ENCODE data around the gene CPPED1.

CPPED1 gene

DNA sequence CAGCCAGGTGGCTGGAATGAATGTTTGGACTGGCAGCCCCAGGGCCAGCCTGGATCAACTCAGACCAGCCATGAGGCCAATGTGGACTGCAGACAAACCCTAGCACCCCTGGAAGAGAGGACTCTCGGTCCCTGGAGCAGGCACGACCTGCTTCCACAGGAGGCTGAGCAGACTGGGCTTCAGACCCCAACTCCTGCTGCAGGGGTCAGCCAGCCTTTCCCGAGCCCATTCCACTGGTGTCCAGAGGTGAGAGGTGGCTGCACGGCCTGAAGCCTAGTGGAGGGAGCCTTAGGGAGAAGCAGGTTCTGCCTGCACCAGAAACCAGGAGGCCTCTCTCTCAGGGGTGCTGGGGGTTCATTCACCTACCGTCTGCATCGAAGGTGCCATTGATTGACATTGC is 97.1 kb downstream of the CPPED1 start:
- peak in 4 of 42 donors; percentile 10 to 35 (median 23) for DNase-seq
- intact Hi-C loops (cut with DNase I) = no loop called here

DNA sequence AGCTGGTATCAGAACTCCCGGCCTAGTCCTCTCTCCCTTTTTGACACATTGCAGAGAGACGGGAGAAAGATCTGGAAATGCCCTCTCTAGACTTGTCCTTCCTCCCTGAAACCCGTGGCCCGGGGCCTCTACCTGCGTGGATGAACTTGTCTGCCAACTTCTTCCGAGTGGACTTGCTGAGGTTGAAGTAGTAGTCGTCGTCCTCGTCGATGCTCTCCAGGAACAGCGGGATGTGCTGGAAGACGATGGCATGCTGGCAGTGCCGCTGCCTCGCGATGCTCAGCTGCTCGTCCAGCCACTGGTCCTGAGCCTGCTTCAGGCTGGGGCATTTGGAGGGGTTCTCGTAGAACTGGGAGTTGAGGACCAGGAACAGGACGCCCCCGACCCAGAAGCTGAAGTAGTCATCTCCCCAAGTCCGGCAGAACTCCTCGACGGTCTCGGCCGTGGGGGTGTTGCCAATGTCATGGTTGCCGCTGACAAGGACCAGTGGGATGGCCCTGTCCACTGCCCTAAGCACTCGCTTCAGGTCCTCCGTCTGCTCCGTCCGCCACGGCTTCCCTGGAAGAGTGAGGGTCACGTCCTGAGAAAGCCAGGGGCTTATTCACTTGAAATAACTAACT is 99.1 kb downstream of the CPPED1 start:
- DNase-seq = peak in 3 of 42 donors; percentile 16 to 33 (median 19)
- intact Hi-C loops (cut with DNase I) = no loop called here

DNA sequence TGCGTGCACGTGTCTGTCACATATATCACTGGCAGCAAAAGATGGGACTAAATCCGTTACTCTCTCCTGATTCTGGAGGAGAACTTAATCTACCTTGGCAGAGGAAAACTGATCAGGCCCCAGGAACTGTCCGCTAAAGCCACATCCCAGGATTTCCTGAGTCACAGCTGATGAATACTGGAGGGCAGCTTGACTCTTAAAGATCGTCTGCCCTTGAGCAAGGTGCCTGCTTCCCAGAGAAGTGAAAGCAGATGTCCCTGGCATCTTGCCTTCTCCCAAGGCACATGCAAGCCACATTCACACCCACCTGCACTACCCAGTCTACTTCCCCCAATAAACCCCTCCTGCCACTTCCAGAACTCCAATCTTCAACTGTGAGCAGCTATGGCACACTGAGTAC is 99.8 kb downstream of the CPPED1 start:
- DNase-seq = peak in 2 of 42 donors; percentile 9 to 17
- intact Hi-C loops (cut with DNase I) = no loop called here

DNA sequence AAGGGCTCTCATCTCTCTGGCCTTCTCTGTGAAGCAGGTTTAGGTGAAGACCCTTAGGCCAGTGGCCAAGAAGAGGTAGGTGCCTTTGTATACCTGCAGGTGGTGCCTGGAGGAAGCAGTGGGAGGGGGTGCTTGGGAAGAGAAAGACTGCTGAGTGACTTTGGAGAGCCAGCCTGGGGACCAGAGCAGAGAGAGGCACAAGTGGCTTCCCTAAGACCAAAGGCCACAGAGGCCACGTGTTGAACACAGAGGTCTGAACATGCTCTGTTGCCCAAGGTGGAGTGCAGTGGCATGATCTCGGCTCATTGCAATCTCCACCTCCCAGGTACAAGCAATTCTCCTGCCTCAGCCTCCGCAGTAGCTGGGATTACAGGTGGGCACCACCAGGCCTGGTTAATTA is 103.5 kb downstream of the CPPED1 start:
- peak in 1 of 42 donors; percentile 28 for DNase-seq
- intact Hi-C loops (cut with DNase I) = no loop called here

DNA sequence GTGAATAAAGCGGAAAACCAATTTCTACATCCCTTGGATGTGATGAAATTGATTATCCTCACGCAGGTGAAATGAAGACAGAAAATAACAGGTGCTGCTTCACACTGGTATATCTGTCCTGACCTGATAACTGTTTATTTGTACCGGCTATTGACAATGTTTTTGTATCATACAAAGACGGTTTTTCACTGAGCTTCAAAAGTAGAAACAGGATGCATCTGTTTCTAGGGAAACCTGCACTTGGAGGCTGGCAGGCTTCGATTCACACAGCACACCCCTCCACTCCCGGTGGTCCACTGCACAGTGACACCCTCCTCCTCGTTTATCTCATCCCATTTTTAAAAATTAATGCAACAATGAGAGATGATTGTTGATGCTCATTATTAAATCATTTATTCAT is 104.5 kb downstream of the CPPED1 start:
- no peak for DNase-seq
- intact Hi-C loops (cut with DNase I) = no loop called here

DNA sequence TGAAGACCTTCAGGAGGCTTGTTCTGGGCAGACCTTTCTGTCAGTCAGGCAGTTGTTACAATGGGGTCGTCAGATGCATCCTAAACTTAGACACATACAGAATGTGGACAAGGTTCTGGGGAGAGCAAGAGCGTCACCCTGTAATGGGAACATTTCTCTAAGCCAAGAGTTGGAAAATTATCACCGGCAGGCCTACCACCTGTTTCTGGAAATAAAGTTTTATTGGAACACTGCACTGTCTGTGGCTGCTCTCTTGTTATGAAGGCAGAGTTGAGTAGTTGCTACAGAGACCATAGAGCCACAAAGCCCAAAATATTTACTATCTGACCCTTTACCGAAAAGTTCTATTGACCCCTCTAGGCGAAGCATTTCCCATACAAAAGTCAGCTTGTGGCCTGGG is 106.2 kb downstream of the CPPED1 start:
- intact Hi-C loops (cut with DNase I) = no loop called here
- DNase-seq = peak in 1 of 42 donors; percentile 3

DNA sequence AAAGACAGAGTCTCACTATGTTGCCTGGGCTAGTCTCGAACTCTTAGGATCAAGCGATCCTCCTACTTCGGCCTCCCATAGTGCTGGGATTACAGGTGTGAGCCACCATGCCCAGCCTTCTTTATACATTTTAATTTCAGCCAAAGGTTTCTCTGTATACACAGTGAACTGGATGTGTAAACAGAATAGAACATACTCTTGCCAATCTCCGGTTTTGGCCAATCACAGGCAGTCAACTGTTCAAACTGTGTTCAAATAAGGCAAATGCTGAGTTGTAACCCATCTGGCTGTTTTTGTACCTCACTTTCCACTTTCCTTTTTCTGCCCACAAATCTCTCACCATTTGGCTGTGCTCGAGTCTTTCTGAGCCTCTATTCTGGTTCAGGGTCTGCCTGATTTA is 108.2 kb downstream of the CPPED1 start:
- DNase-seq = no peak
- intact Hi-C loops (cut with DNase I) = no loop called here

DNA sequence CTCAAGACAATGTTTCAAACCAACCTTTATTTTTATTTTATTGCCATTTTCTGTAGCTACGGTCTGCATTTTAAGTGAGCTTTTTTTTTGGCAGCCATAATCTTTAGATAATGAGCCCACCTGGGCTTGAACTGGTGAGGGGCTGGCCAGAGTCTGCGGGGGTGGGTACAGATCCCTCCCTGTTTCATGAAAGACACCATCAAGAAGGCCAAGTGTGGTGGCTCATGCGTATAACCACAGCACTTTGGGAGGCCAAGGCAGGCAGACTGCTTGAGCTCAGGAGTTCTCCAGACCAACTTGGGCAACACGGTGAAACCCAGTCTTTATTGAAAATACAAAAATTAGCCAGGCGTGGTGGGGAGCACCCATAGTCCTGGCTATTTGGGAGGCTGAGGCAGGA is 113.7 kb downstream of the CPPED1 start:
- intact Hi-C loops (cut with DNase I) = no loop called here
- no peak for DNase-seq

DNA sequence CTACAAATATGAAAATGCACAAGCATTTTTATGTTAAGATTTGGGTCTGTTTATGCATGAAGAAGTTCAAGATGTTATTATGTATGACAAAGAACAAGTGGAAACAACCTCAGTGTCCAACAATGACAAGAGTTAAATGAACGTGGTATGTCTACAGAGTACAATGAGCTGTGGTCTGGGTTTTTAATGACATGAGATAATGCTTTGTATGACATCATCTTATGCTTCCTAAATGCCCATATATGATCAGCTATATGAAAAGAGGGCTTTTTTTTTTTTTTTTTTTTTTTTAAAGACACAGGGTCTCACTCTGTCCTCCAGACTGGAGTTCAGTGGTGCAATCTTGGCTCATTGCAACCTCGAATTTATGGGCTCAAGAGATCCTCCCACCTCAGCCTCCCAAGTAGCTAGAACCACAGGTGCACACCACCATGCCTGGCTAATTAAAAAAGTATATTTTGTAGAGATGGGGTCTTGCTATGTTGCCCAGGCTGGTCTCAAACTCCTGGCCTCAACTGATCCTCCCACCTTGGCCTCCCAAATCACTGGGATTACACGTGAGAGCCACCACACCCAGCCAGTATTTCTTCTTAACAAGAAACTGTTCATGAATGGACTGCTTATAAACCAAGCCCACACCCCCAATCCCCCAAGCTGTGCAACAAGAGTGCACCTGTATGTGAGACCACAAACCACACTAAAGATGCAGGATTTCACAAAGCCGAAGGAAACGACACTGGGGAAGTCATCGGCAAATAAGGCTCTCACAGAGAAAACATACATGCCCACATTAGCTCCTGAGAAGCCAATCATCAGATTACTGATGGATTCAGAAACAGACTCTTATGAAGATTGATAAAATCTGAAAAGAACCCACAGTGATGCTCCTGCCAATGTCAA is 114.5 kb downstream of the CPPED1 start:
- DNase-seq = no peak
- intact Hi-C loops (cut with DNase I) = no loop called here

DNA sequence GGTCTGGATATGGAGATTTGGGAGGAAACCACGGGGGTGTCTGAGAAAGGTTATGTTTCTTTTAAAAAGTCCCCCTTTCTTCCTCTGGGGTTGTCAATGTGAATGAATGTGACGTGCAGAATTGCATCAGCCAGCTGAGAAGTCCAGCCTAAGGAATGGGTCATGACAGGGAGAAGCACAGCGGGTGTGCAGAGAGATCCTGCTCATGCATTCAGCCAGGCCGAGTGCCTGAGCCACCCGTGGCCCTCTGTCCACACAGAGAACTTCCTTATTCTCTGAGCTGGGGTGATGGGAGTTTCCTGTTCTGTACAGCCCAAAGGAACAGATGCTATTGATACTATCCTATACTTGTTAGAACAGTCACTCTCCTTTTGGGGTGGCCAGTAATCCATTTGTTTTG is 117.9 kb downstream of the CPPED1 start:
- intact Hi-C loops (cut with DNase I) = no loop called here
- DNase-seq = peak in 30 of 42 donors; percentile 14 to 68 (median 42)

DNA sequence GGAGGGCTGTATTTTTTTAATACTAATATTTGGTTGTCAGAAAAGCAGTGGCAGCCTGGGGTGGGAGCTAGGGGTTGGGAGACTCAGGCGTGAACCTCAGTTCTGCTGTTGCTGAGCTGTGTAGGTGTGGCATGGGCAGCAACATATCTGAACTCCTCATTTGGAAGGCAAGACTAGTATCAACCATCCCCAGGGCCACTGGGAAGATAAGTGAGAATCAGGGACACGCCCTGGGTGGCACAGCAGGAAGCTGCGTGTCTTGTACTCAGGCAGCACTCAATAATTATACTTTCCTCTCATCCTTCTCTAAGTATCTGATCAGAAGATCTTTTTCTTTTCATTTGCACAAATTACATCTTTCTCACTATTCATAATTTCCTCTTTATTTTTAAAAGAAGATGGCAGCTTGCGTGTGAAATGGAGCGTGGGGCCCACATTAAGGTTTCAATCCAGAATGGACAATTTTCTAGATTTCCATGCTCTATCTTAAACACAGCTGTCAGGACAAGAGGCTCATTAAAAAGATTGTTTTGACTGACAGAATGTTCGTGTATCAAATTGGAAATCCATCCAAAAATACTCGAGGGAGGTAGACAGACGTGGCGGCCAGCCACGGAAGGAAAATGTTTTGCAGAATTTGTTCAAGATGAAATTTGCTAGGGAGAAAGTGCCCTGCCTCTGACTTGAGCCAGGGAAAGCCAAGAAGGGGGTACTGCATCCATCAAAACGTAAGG is 121.1 kb downstream of the CPPED1 start:
- no peak for DNase-seq
- intact Hi-C loops (cut with DNase I) = no loop called here

DNA sequence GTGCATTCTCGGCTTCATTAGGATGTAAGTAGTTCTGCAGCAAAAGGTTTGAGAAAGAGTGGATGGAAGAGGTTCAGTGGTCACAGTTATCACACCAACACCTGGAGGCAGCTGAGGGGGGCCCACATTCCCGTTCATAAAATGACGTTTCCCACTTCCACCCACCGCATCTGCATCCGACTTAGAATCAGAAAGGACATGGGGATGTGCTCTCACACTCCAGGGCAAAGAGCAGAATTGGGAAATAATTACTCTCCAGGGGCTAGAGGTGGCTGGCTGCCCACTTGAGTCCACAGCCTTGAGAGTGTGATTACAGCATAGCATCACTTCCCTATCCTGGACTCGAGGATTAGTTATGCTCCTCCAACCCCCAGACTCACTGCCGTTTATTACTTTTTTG is 122.0 kb downstream of the CPPED1 start:
- no peak for DNase-seq
- intact Hi-C loops (cut with DNase I) = no loop called here

DNA sequence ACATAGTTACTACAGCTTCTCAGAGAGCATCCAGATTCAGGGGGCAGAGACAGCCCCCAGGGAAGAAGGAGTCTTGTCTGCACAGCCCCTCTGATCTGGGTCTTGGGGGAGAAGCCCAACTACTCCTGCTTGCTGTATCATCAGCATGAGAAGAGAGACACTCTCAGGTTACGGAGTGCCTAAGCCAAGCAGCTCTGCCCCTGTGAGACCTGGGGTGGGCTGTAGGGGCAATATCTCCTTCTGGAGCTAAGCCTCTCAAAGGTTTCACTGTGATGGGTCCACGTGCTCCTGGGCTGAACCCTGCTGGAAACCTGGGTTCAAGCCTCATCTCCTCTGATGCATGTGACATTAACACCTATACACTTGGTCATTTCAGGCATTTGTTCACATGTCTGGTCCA is 123.2 kb downstream of the CPPED1 start:
- intact Hi-C loops (cut with DNase I) = no loop called here
- no peak for DNase-seq

DNA sequence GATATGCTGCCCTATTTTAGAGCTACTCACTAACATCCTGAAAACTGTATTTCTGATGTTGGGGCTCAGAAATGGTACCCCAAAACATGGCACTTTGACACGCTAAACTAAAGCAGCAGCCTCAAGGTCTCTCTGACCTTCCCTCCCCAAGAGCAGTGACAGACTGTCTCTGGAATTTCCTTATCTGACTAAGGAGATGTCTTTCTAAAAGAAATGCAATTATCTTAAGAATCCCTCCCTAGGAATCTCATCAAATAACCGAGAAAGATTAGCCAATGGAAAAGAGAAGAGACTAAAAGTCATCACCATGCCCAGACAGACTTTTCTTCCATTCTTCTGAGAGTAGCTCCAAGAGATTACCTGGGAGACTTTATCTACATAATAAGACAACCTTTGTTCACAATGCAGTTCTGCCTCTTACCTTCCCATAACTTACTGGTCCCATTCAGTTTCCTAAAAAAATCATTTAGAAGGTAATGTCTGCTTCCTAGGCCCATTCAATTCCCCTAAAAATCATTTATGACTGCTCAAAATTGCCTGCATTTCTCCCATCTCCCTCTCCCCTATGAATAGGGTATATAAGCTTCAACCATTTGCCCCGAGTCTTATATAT is 123.9 kb downstream of the CPPED1 start:
- DNase-seq = no peak
- intact Hi-C loops (cut with DNase I) = no loop called here

DNA sequence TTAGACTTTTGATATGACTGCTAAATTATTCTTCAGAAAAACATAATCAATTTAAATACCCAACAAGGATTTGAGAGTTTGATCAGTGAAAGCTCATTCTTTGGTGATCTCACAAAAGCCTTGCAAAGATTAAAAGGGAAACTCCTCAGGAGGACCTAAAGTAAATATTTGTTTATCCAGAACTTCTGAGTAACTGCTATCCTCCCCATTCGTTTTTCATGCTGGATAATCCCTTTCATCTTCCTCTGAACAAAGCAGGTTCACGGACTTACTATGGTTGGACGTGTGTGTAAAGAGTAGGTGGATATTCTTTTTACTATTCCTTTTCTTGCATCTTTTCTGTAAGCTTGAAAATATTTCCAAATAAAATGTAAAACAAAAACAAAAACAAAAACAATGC is 124.7 kb downstream of the CPPED1 start:
- no peak for DNase-seq
- intact Hi-C loops (cut with DNase I) = no loop called here

DNA sequence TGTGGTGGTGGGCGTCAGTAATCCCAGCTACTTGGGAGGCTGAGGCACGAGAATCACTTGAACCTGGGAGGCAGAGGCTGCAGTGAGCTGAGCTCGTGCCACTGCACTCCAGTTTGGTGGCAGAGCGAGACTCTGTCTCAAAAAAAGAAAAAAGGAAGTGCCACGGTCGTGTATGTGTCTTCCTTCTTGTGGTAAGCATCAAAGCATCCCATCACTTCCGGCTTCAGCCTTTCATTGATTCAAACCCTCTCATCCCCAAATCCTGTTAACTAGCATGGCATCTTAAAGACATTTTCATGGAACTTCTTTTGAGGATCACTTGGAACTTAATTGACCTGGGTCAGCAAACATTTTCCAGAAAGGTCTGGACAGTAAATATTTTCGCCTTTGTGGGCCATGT is 126.2 kb downstream of the CPPED1 start:
- no peak for DNase-seq

DNA sequence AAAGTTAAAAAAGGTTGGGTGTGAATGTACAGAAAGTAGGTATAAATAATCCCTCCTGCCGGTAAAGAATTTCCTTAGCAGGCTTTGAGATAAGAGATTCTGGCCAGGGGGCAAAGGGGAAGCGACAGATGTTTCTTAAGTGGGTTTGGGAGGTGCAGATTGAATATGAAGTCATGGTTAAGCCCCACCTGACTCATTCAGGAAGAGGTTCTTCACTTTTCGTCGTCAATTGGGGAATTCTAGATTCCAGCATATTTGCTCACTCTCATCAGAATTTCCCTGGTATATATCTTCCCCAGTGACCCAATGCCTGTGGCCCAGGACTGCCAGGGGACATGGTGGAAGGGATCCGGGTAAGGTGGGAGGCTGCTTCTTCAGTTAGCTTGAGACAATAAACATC is 127.8 kb downstream of the CPPED1 start:
- intact Hi-C loops (cut with DNase I) = no loop called here
- no peak for DNase-seq

More for the DNA sequence above, 126.2 kb downstream of the CPPED1 start:
- intact Hi-C loops (cut with DNase I) = no loop called here

DNA sequence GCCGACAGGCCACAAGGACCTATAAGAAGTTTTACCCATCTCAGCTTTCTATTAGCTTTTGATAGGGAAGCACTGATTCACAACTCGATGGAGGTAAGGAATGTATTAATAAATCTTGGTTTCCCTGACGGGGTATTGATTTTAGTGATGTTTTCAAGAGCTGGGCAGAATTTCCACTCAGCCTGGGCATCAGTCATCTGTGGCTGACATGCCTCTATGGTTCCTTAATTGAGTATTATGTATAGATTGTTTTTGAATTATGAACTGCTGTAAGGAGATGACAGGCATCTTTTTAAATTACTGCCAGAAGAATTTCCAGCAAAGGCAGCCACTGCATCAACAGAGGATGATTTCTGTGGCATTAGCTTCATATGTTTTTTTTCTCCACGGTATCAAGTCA is 128.6 kb downstream of the CPPED1 start:
- intact Hi-C loops (cut with DNase I) = no loop called here
- DNase-seq = no peak

DNA sequence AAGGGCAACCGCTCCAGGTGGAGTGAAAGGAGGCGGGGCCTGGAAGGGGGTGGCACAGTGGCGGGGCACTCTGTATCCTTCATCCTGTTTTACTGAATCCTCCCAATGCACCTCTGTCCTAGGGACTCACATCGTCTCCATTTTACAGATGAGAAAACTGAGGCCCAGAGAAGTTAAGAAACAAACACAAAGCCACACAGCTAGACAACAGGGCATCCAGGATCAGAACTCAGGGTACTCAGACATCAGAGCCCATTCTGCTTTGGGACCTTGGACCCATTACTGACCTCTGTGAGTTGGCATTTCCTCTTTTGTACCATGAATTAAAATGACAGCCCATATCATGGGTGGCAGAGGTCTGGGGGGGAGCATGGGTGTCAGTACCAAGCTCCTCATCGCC is 129.2 kb downstream of the CPPED1 start:
- intact Hi-C loops (cut with DNase I) = no loop called here
- no peak for DNase-seq

DNA sequence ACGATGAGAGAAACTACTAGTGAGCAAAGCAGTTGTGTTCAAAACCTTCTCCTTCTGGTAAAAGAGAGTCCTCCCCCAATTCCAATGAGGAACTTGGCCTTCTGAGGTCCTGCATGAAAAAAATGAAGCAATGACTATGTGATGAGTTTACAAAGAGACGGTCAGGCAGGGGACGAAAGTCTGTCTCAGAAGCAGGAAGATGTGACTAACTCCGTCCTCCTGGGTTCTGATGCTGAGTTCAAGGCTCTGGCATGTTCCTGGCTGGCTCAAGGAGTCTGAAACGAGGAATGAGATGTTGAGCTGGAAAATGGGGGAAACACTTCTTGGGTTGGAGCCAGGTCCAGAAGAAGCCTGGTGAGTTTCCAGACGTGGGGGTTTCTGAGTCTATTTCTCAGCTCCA is 129.6 kb downstream of the CPPED1 start:
- intact Hi-C loops (cut with DNase I) = no loop called here

More for the DNA sequence above, 129.6 kb downstream of the CPPED1 start:
- DNase-seq = no peak
